Astrocyte of the hippocampus (primary cell): ENCODE measurements around the gene LAMC3.
A peak's percentile ranks its signal among the peaks of the same experiment; 100 is the strongest.

Experiments
- DNase-seq: peaks from one replicate; pipeline ENCODE4 v3.0.0; 2011; ENCODE audit warnings: low read depth, low spot score

Gene LAMC3

GRCh38 chr9:131008909-131009618 is at the start of gene LAMC3:
Gene LAMC3 (plus strand): TSS chr9:131009174. CDS start chr9:131009215, 41 bp downstream.
- DNase-seq: peak; percentile 67

GRCh38 chr9:130959809-130960334 is 49.1 kb upstream of the LAMC3 start:
- no peak for DNase-seq

GRCh38 chr9:130960522-130961378 is 48.2 kb upstream of the LAMC3 start:
- no peak for DNase-seq

GRCh38 chr9:130961511-130962300 is 47.3 kb upstream of the LAMC3 start:
- DNase-seq: no peak

- DNase-seq: peak; percentile 97
Measured at GRCh38 chr9:130962418-130963316, 46.3 kb upstream of the LAMC3 start.

GRCh38 chr9:130963337-130963908 is 45.6 kb upstream of the LAMC3 start:
- DNase-seq: no peak

GRCh38 chr9:130963916-130964315 is 45.1 kb upstream of the LAMC3 start:
- no peak for DNase-seq

- DNase-seq: no peak
Measured at GRCh38 chr9:130965680-130966079, 43.3 kb upstream of the LAMC3 start.

- no peak for DNase-seq
Measured at GRCh38 chr9:130970052-130970451, 38.9 kb upstream of the LAMC3 start.

GRCh38 chr9:130970855-130971254 is 38.1 kb upstream of the LAMC3 start:
- DNase-seq: no peak

GRCh38 chr9:130971294-130971849 is 37.6 kb upstream of the LAMC3 start:
- DNase-seq: no peak

- no peak for DNase-seq
Measured at GRCh38 chr9:130972277-130972956, 36.6 kb upstream of the LAMC3 start.

GRCh38 chr9:130972957-130973685 is 35.9 kb upstream of the LAMC3 start:
- DNase-seq: no peak

GRCh38 chr9:130973686-130974281 is 35.2 kb upstream of the LAMC3 start:
- no peak for DNase-seq

GRCh38 chr9:130974697-130975096 is 34.3 kb upstream of the LAMC3 start:
- no peak for DNase-seq

- DNase-seq: no peak
Measured at GRCh38 chr9:130975156-130975555, 33.8 kb upstream of the LAMC3 start.

GRCh38 chr9:130975932-130976841 is 32.8 kb upstream of the LAMC3 start:
- DNase-seq: no peak
